ENCODE data around the gene EIF5AL1.
A peak's percentile ranks its signal among the peaks of the same experiment; 100 is the strongest.

- TF ChIP-seq EZH2 (IDR thresholded peaks at IDR 0.05; ENCODE audit: low read depth, unreplicated experiment): no peak
- no peak for TF ChIP-seq EZH2phosphoT487 (IDR thresholded peaks at IDR 0.05; ENCODE audit: unreplicated experiment)
- no peak for TF ChIP-seq REST (IDR thresholded peaks at IDR 0.05; ENCODE audit: unreplicated experiment)
- TF ChIP-seq CTCF (conservative IDR thresholded peaks at IDR 0.05; ENCODE audit: low read depth in 2 of 2): peak in 1 of 2 experiments; percentile 43; a peak in 3 of 4 replicates
- TF ChIP-seq CREB1 (CRISPR knock-in tag; IDR thresholded peaks at IDR 0.05; ENCODE audit: low read depth): no peak
Measured at GRCh38 chr10:79491143-79491835, 21.0 kb upstream of the EIF5AL1 start.
